GM18868 (cell line): Measurements from ENCODE around the gene RHBDD1.

Experiments
- ATAC-seq: cut with Tn5 transposase; IDR thresholded peaks from one replicate; pipeline ENCODE4 v1.9.1; 2021; ENCODE audit warnings: mild to moderate bottlenecking, moderate library complexity; ENCODE audit not compliant: unreplicated experiment

Gene RHBDD1

GRCh38 chr2:226977775-226978190 is 141.9 kb downstream of the RHBDD1 start:
- ATAC-seq = no peak

GRCh38 chr2:226978300-226978699 is 142.4 kb downstream of the RHBDD1 start:
- no peak for ATAC-seq

DNA sequence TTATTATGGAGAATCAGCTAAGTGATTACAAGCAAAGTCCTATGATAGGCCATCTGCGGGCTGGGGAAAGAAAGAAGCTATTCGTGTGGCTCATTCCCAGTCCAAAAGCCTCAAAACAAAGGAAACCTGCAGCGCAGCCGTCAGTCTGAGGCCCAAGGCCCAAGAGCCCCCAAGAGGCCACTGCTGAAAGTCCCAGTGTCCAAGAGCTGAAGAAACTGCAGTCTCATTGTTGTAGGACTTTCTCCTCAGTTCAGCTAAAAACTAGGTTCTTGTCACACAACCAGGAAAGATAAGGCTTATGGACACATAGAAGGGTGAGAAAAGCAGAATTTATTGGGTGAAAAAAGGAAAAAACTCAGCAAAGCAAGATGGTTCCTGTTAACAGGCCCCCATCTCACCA is 143.2 kb downstream of the RHBDD1 start:
- no peak for ATAC-seq

- ATAC-seq = no peak
Measured at GRCh38 chr2:226981791-226982326, 146.0 kb downstream of the RHBDD1 start.

GRCh38 chr2:226983895-226984749 is 148.3 kb downstream of the RHBDD1 start:
- ATAC-seq = no peak

- ATAC-seq = peak; percentile 98
Measured at GRCh38 chr2:226984750-226985582, 149.1 kb downstream of the RHBDD1 start.

DNA sequence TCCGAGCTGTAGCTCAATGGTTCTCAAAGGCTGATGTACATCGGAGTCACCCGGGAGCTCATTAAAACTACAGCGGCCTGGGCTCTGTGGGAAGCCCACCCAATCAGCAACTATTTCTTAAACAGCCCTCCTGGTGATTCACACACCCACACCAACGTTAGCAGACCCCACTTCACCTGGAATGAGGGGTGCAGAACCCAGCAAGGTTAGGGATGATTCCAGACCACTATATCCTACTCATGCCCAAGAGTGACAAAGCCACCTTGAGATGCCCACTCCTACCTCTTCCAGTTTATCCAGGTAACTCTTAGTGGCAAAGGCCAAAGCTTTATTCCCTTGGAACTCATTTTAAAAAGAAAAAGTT is 149.7 kb downstream of the RHBDD1 start:
- ATAC-seq = no peak

DNA sequence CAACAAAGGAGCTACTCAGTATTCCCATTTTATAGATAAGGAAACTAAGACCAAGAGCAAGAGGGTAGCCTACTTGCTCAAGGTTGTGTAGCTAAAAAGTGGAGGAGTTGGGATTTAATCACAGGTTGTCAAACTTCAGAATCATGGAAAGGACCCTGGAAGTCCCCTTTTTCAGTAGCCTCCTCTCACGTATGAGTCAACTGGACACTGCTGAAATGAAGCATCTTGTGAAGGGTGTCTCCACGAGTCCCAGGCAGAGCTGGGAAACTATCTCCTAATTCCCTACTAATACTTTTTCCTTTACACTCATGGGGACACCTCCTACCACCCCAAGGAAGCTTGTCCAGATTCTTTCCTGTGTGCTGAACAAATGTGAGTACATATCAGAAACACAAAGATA is 155.8 kb downstream of the RHBDD1 start:
- ATAC-seq = peak; percentile 68

DNA sequence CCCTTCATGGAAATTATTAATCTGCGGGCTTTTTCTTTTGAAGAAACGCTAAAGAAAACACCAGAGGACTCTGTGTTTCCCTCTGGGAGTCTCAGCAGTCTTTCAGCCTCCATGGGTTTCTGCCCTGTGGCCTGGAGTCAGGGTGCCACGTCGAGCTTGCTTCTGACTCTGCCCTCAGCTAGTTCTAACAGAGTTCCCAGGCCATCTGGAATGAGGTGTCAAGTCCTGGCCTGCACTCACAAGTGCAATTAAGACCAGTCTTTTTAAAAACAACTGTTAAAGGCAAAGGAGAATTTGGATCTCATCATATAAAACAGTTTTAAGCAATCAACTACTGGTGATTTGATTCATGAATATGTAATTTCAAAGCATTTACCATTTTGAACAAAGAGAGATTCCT is 157.3 kb downstream of the RHBDD1 start:
- ATAC-seq = no peak

DNA sequence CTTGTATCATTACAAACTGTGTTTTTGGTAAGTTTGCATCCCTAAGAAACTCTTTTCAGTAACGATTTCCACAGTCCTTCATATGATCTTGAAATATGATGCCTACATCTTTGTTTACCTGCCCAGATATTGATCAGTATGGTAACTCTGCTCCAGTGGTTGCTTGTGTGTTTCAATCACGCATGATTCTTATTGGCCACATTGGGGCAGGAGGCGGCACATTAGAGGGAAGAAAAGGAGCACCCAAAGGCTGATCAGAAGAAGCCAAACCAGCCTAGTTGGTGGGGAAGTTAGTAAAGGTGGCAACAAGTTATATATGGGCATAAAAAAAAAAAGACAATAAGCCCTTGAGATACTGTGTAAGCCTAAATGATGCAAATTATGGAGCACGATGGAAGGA is 158.9 kb downstream of the RHBDD1 start:
- ATAC-seq = no peak

DNA sequence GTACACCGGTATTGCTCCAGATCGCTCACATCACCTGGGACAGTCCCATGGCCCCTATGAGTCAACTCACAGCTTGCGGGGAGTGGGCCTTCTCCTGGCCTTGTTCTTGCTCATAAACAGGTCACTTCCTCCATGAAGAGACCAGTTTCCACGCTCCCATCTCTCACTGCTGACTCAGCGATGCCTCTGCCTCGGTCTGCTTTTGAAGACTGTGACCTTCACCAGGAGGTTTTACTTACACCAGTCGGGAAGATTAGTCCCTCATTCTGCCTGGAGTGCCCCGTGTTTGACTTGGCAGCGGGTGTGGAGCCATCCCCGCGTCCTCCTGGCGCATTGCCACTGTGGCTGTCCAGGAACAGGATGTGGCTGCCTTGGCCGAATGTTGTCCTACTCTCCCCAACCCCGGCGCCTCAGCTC is 159.8 kb downstream of the RHBDD1 start:
- no peak for ATAC-seq

GRCh38 chr2:226999661-227000060 is 163.8 kb downstream of the RHBDD1 start:
- no peak for ATAC-seq

GRCh38 chr2:227000123-227000522 is 164.3 kb downstream of the RHBDD1 start:
- no peak for ATAC-seq

DNA sequence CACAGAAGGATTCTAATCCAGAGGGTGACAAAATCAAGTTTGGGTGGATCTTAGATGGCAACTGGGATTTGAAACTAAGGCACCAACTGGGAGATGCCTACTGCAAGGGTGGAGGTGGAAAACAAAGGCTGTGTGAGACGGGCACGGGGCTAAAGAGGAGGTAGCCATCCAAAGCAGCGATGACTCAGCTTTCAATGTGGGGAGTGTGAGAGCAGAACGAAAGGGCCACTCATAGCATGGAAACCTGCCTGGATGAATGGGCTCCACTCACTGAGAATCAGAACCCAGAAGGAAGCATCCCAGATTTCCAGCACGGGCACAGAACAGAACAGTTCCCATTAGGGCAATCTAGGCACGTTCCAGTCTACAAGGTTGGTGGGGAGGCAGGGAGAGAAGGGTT is 168.6 kb downstream of the RHBDD1 start:
- no peak for ATAC-seq

GRCh38 chr2:227006189-227006897 is 170.5 kb downstream of the RHBDD1 start:
- no peak for ATAC-seq

DNA sequence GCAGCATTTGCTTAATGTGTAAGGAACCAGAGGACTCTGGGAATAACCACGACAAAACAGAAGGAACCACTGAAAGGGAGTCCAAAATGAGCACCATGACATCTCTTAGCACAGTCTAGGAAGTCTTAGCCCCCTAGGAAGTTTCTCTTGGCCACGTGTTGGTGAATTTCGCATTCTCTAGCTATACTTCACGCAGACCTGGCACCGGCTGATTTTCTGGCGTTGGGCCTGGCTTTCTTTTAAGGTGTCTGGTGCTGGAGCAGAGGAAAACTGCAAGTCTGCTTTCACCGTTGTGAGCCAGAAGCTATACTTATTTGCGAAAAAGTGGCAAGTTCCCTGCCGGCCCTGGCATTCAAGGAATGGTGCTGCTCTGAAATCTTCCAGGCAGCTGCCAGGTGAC is 171.3 kb downstream of the RHBDD1 start:
- ATAC-seq = no peak

GRCh38 chr2:227007940-227008339 is 172.1 kb downstream of the RHBDD1 start:
- no peak for ATAC-seq

GRCh38 chr2:227010433-227010832 is 174.6 kb downstream of the RHBDD1 start:
- ATAC-seq = no peak

GRCh38 chr2:227013330-227013729 is 177.5 kb downstream of the RHBDD1 start:
- no peak for ATAC-seq

GRCh38 chr2:227013881-227014280 is 178.0 kb downstream of the RHBDD1 start:
- no peak for ATAC-seq

GRCh38 chr2:227016894-227017293 is 181.0 kb downstream of the RHBDD1 start:
- ATAC-seq = no peak
